Neuronal stem cell (in vitro differentiated cells): ENCODE results near the gene BDH2.

ENCODE experiments used
- DNase-seq: peaks from one replicate; pipeline ENCODE4 v3.0.0-alpha.2; 2013; ENCODE audit warnings: low spot score
- H2AFZ ChIP-seq: one replicate; pipeline ENCODE4 v1.6.1; 2013; ENCODE audit warnings: mild to moderate bottlenecking, low read length, inconsistent platforms
- H2AK5ac ChIP-seq: 2 replicates; pipeline ENCODE4 v1.6.1; 2013; ENCODE audit warnings: low read depth, mild to moderate bottlenecking, inconsistent platforms, low read length, moderate library complexity, mixed read lengths
- H2BK120ac ChIP-seq: 2 replicates; pipeline ENCODE4 v1.6.1; 2013; ENCODE audit warnings: low read depth, mild to moderate bottlenecking, inconsistent platforms, low read length, moderate library complexity, mixed read lengths
- H2BK12ac ChIP-seq: one replicate; pipeline ENCODE4 v1.6.1; 2013; ENCODE audit warnings: low read length, inconsistent platforms
- H2BK15ac ChIP-seq: 2 replicates; pipeline ENCODE4 v1.6.1; 2013; ENCODE audit warnings: mild to moderate bottlenecking, low read length, inconsistent platforms, mixed read lengths
- H2BK5ac ChIP-seq: one replicate; pipeline ENCODE4 v1.6.1; 2013; ENCODE audit warnings: inconsistent platforms, mild to moderate bottlenecking, low read length, moderate library complexity
- H3K14ac ChIP-seq: one replicate; pipeline ENCODE4 v1.6.1; 2013; ENCODE audit warnings: low read length, inconsistent platforms
- H3K18ac ChIP-seq: 2 replicates; pipeline ENCODE4 v1.6.1; 2013; ENCODE audit warnings: low read length, inconsistent platforms
- H3K23ac ChIP-seq: 2 replicates; pipeline ENCODE4 v1.6.1; 2013; ENCODE audit warnings: low read depth, mild to moderate bottlenecking, mixed read lengths, low read length, inconsistent platforms; ENCODE audit not compliant: poor library complexity
- H3K27ac ChIP-seq: replicated peaks from 3 replicates; pipeline ENCODE4 v1.5.1; 2013; ENCODE audit warnings: low read length, inconsistent platforms
- H3K27me3 ChIP-seq, 3 experiments: 2 replicates each; pipeline ENCODE4 v1.6.1; 2013; ENCODE audit warnings: low read length in 3 of 3, mild to moderate bottlenecking in 2 of 3, inconsistent platforms in 1 of 3, low read depth in 1 of 3, mixed read lengths in 1 of 3, moderate library complexity in 1 of 3; ENCODE audit not compliant: control insufficient read depth in 3 of 3, insufficient read depth in 3 of 3
- H3K36me3 ChIP-seq, 2 donors: replicated peaks in 1 of 2; 2 replicates each; pipeline ENCODE4 v1.6.1; 2013; ENCODE audit warnings: low read length in 2 of 2; ENCODE audit not compliant: control insufficient read depth in 2 of 2, insufficient read depth in 2 of 2
- H3K4ac ChIP-seq: 2 replicates; pipeline ENCODE4 v1.6.1; 2013; ENCODE audit warnings: inconsistent platforms, mild to moderate bottlenecking, low read length, moderate library complexity
- H3K4me1 ChIP-seq, 2 donors: 1 replicate in 1 of 2; 2 replicates in 1 of 2; pipeline ENCODE4 v1.6.1; 2013; ENCODE audit warnings: low read length in 2 of 2, low read depth in 1 of 2; ENCODE audit not compliant: control insufficient read depth in 2 of 2, insufficient read depth in 1 of 2
- H3K4me2 ChIP-seq: one replicate; pipeline ENCODE4 v1.6.1; 2013; ENCODE audit warnings: mild to moderate bottlenecking, low read length, inconsistent platforms; ENCODE audit not compliant: insufficient read depth, poor library complexity, severe bottlenecking
- H3K4me3 ChIP-seq, 2 donors: 2 replicates each; pipeline ENCODE4 v1.5.1; 2013; ENCODE audit warnings: low read length in 2 of 2, mild to moderate bottlenecking in 2 of 2, inconsistent platforms in 1 of 2, moderate library complexity in 1 of 2
- H3K79me1 ChIP-seq: one replicate; pipeline ENCODE4 v1.6.1; 2013; ENCODE audit warnings: low read depth, mild to moderate bottlenecking, inconsistent platforms, low read length, moderate library complexity
- H3K9ac ChIP-seq: one replicate; pipeline ENCODE4 v1.6.1; 2013; ENCODE audit warnings: mild to moderate bottlenecking, low read depth, low read length, inconsistent platforms; ENCODE audit not compliant: poor library complexity
- H3K9me3 ChIP-seq, 2 donors: replicated peaks in 1 of 2; 2 replicates each; pipeline versions ENCODE3 to v1.6.1; 2013; ENCODE audit warnings: low read length in 2 of 2, mild to moderate bottlenecking in 2 of 2, inconsistent platforms in 1 of 2, low read depth in 1 of 2, mixed read lengths in 1 of 2, moderate library complexity in 1 of 2; ENCODE audit not compliant: control insufficient read depth in 2 of 2, insufficient read depth in 1 of 2
- H4K8ac ChIP-seq: one replicate; pipeline ENCODE4 v1.6.1; 2013; ENCODE audit warnings: low read depth, mild to moderate bottlenecking, inconsistent platforms, low read length, moderate library complexity
- H4K91ac ChIP-seq: one replicate; pipeline ENCODE4 v1.6.1; 2013; ENCODE audit warnings: low read length, low read depth, mild to moderate bottlenecking, inconsistent platforms; ENCODE audit not compliant: poor library complexity
- WGBS, 2 donors: extraction: QIAGEN DNeasy Blood & Tissue Kit; methylation state at CpG; one replicate each; pipeline ENCODE4 v1.1.7; 2013; ENCODE audit warnings: missing lambda C conversion rate in 2 of 2, mixed read lengths in 1 of 2; ENCODE audit not compliant: insufficient read length in 2 of 2, insufficient replicate concordance in 1 of 2; ENCODE audit errors: extremely low coverage in 2 of 2; 5-methylcytosine and 5-hydroxymethylcytosine counted together

Gene BDH2

GRCh38 chr4:103029300-103029699 is 70.3 kb downstream of the BDH2 start:
- Histone ChIP-seq H3K18ac (no peak overlapping the region), H2AFZ (no peak overlapping the region), H3K4me2 (no peak overlapping the region), H2AK5ac (no peak overlapping the region), H3K23ac (no peak overlapping the region), H3K9me3 (peaks cover 0 to 2% of the 10 kb centered on the region in 2 donors), H2BK5ac (no peak overlapping the region), H3K27ac (no peak overlapping the region), H2BK12ac (no peak overlapping the region), H3K4me1 (no peaks in the 10 kb centered on the region), H4K91ac (no peak overlapping the region), H3K9ac (no peak overlapping the region), H3K79me1 (no peaks in the 10 kb centered on the region), H2BK15ac (no peak overlapping the region), H4K8ac (no peak overlapping the region), H3K4me3 (no peak overlapping the region), H3K14ac (no peak overlapping the region), H3K4ac (no peak overlapping the region), H3K36me3 (peaks cover 0 to 8% of the 10 kb centered on the region in 2 donors), H3K27me3 (no peaks in the 10 kb centered on the region), H2BK120ac (no peak overlapping the region)
- WGBS, 2 donors, result no CpG with 5 or more reads among the region's 1 CpG
- DNase-seq, result no peak
